MG63 (cell line): Measurements from ENCODE around the gene GUCA1C. TPM values are rescaled to one million over a fixed set of nuclear protein-coding genes. Genes with fewer than 3 reads are reported as not detected.

Source experiments
- DNase-seq: peaks from one replicate; pipeline ENCODE4 v3.0.0-alpha.2; 2020
- H3K27me3 ChIP-seq: fragments of 250-450 bp; sonication (Bioruptor Pico); 2 replicates; pipeline ENCODE4 v1.5.1; 2020; ENCODE audit warnings: mild to moderate bottlenecking, moderate library complexity
- H3K36me3 ChIP-seq: fragments of 250-450 bp; sonication (Bioruptor Pico); 2 replicates; pipeline ENCODE4 v1.5.1; 2020; ENCODE audit warnings: mild to moderate bottlenecking, moderate library complexity
- H3K4me3 ChIP-seq: fragments of 250-450 bp; sonication (Bioruptor Pico); 2 replicates; pipeline ENCODE4 v1.5.1; 2020; ENCODE audit warnings: mild to moderate bottlenecking, moderate library complexity
- H3K9me3 ChIP-seq: fragments of 250-450 bp; sonication (Bioruptor Pico); 2 replicates; pipeline ENCODE4 v1.5.1; 2020; ENCODE audit warnings: mild to moderate bottlenecking, moderate library complexity
- total RNA-seq: library from RNA; depleted of rRNA; stranded (reverse); fragments of >200 nt; shearing (Covaris generic); gene quantifications from 2 replicates; pipeline ENCODE4 v1.2.3, GENCODE V29; 2014; ENCODE audit warnings: low replicate concordance; rRNA removed

The GUCA1C gene, protein sequence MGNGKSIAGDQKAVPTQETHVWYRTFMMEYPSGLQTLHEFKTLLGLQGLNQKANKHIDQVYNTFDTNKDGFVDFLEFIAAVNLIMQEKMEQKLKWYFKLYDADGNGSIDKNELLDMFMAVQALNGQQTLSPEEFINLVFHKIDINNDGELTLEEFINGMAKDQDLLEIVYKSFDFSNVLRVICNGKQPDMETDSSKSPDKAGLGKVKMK
- total RNA-seq = not detected in 2 replicates

DNA sequence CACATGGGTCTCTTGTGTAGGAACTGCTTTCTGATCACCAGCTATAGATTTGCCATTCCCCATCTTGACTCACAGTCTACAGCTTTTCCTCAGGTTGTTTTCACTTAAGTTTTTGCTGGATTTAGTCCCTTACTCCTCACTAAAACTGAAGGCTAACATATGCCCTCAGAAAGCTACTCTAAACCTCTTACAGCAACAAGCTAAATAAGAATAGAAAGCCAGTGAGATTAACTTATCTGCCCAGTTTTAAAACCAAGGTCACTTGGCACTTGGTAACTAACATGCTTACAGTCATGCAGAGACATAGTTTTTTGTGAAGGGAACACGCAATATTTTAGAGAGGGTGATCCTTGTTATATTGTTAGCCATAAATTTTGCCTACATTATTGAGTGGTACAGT is at the start of gene GUCA1C:
TSS of gene GUCA1C (minus strand) at position 180 of the 400 bp plus-strand sequence. CDS start at position 63, 117 bp downstream.
- no peak for DNase-seq
- Histone ChIP-seq H3K27me3 (no peaks in the 10 kb centered on the region; the same call in 1 of the 2 replicates), H3K4me3 (no peak within 1 kb of the TSS), H3K9me3 (no peaks in the 10 kb centered on the region), H3K36me3 (no peaks in the 10 kb centered on the region)

DNA sequence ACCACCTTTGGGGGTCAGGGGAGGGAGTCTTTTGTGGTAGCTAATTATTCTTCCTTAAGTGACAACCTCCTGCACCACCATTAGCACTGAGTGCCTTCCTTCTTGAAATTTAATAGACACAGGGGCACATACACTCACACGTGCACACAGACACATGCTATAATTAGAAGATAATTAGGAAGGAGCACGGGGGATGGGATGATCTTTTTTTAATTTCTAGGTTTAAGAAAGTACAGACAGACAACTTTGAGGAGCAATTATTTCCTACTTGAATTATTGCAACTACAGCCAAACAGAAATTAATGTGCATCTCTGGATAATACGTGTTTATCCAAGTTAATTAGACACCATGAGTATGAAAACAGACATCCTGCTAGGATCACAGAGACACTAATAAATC is 44.8 kb upstream of the GUCA1C start:
- H3K9me3 ChIP-seq = no peaks in the 10 kb centered on the region
- no peak for DNase-seq
- H3K4me3 ChIP-seq = no peak overlapping the region
- peaks cover 2% of the 10 kb centered on the region for H3K27me3 ChIP-seq
- H3K36me3 ChIP-seq = no peaks in the 10 kb centered on the region

DNA sequence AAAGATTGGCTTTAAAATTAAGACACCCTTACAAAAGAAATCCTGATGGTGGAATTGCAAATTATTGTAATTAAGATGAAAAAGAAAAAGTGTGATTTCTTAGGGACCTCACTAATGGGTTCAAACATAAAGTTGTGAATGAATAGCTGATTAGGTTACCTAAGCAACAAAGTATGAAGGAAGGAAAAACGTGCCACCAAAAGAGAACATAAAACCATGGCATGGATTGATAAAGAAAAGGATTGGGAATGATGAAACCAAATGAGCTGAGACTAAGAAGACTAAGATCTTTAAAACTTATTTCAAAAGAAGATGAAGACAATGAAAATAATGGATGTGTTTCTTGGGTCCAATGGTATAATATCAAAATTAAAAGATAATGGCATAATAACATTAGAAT is 32.2 kb upstream of the GUCA1C start:
- H3K36me3 ChIP-seq = no peaks in the 10 kb centered on the region
- no peak for DNase-seq
- H3K27me3 ChIP-seq = peaks cover 8% of the 10 kb centered on the region
- H3K9me3 ChIP-seq = no peaks in the 10 kb centered on the region
- H3K4me3 ChIP-seq = no peak overlapping the region

DNA sequence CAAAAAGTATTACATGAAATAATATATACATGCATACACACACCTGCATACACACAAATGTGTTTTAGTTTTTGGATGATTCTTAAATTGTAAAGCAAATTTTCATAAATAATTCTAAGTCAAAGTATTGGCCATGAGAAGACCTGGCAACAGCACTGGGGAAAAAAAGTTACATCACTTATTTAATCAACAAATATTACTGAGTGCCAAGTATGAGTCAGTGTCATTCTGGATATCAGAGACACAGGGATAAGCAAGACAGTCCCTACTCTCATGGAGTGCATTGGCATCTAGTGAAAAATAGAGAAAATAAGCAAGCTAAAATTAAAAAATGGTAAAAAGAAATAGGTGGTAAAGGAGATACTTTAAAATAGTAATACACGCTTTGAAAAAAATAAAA is 29.4 kb upstream of the GUCA1C start:
- no peak for DNase-seq
- H3K27me3 ChIP-seq = peaks cover 8% of the 10 kb centered on the region
- H3K36me3 ChIP-seq = no peaks in the 10 kb centered on the region
- H3K9me3 ChIP-seq = no peaks in the 10 kb centered on the region
- H3K4me3 ChIP-seq = no peak overlapping the region

DNA sequence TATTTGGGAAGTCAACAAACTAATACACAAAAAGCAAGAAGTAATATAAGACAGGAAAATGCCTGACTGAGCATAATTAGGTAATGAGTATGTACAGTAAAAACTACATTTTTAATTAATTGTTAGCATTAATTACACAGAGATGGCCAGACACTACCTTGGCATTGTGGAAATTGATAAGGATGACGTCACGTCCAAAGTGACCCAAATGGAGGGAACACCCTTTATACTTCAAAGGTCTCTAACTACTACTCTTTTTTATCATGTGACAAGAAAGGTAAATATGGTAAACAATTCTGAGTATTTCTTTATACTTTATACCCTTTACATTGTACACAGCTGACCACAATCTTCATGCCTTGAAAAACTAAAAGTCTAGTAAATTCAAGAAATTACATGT is 22.4 kb upstream of the GUCA1C start:
- Histone ChIP-seq H3K4me3 (no peak overlapping the region), H3K36me3 (no peaks in the 10 kb centered on the region), H3K27me3 (no peaks in the 10 kb centered on the region), H3K9me3 (no peaks in the 10 kb centered on the region)
- DNase-seq = no peak

DNA sequence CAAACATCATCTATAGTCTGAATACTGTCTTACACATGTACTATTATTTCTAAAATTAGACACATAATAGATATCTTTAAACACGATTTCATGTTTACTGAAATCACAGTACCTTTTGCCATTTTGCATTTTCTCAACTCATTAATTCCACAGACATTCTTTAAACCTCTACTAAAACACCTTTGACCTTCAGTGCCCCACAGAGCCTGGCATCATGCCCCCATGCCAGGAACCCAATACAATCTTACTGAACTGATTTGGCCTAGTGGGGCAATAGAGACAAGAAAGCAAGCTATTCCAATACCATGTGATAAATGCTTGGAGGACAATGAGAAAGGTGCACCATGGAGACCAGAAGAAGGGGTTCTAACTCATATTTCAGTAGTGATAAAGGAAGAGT is 19.3 kb upstream of the GUCA1C start:
- H3K9me3 ChIP-seq = no peaks in the 10 kb centered on the region
- no peak overlapping the region for H3K4me3 ChIP-seq
- H3K36me3 ChIP-seq = no peaks in the 10 kb centered on the region
- DNase-seq = no peak
- no peaks in the 10 kb centered on the region for H3K27me3 ChIP-seq

DNA sequence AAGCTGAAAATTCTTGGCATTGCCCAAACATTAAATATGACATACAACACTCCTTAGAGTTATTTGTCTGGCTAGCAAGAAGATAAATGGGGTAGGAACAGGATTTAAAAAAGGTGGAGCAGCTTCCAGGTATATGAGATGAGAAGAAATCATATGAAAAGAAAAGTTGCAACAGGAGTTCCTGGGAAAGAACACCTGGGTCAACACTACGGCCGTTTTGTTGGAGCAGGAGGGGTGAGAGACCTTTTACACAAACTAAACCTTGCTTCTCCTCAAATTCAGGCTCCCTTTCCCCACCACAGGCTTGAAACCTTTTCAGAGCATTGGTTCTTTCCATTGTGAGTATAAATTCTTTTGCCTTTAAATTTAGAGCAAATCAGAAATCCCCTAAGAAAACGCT is 18.8 kb upstream of the GUCA1C start:
- H3K27me3 ChIP-seq = no peaks in the 10 kb centered on the region
- no peaks in the 10 kb centered on the region for H3K36me3 ChIP-seq
- H3K9me3 ChIP-seq = no peaks in the 10 kb centered on the region
- H3K4me3 ChIP-seq = no peak overlapping the region
- no peak for DNase-seq

DNA sequence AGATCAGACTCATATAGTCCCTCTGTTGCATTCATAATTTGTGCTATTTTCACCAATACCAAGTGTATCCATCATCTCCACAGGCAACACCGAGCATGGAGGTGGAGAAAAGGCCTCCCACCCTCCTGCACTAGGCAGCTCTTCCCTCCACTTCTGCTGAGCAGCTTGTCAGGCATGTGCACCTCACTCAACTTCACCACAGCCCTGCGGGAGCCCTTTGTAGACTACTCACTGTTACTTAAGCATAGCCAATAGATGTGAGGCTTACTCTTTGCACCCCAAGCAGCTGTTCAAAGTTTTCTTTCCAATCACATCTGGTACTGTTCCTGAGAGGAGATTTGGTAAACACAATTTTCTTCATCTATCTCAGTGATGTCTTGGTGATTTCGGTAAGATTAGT is 16.9 kb upstream of the GUCA1C start:
- H3K36me3 ChIP-seq = no peaks in the 10 kb centered on the region
- no peak for DNase-seq
- H3K27me3 ChIP-seq = no peaks in the 10 kb centered on the region
- no peak overlapping the region for H3K4me3 ChIP-seq
- no peaks in the 10 kb centered on the region for H3K9me3 ChIP-seq

DNA sequence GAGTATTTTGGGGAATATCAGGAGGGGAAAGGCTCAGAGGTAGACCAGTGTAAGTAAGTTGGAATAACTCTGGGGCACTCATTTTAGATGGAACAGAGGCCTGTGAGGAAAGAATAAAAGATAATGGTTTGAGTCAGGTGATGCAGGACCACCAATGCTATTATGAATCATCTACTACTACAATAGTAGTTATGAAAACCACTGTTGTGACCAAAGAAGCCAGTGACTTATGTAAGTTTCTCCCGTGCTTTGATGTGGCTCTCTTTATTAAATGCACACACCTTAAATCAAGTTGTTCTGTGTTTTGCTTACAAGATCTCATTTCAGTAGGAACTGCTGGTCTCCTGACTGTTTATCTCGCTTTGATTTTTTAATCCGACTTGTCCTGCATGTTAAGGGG is 13.1 kb upstream of the GUCA1C start:
- H3K27me3 ChIP-seq = no peaks in the 10 kb centered on the region
- H3K9me3 ChIP-seq = no peaks in the 10 kb centered on the region
- DNase-seq = no peak
- H3K36me3 ChIP-seq = no peaks in the 10 kb centered on the region
- no peak overlapping the region for H3K4me3 ChIP-seq

DNA sequence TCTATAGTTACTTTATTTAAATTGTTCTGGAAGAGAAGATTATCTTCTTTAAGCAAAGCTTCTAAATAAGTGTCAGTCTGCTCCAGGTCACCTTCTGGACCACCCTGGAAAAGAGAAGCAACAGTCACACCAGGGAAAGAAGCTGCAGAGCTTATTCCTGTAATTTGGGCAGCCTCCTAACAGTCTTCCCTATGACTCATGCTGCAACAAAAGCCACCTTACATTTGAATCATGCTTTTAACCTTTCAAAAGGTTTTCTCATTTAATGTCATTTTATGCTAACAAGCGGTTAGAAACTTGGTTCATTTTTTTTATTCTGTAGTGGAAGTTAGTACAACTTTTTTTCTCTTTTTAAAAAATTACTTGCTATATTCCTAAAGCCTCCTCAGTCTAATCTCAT is 5.3 kb upstream of the GUCA1C start:
- Histone ChIP-seq H3K27me3 (no peaks in the 10 kb centered on the region), H3K9me3 (no peaks in the 10 kb centered on the region), H3K4me3 (no peak overlapping the region), H3K36me3 (no peaks in the 10 kb centered on the region)
- DNase-seq = no peak

DNA sequence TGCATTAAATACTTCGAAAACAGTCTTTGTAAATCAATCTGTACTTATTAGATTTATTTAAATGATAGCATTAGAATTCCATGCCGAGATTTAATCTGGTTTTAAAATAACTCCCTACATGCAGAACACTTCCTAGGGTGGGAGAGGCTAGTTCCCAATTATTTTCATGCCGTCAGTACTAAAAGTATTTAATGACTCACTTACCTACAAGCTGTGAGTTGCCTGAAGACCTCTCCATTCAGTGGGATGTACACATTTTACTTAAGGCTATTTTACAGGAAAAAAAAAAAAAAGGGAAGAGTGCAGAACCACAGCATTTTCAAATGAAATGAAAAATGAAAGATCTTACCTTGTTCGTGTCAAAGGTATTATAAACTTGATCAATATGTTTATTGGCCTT is 469 bp downstream of the GUCA1C start:
- Histone ChIP-seq H3K36me3 (no peaks in the 10 kb centered on the region), H3K4me3 (no peak overlapping the region), H3K27me3 (no peaks in the 10 kb centered on the region; the same call in 1 of the 2 replicates), H3K9me3 (no peaks in the 10 kb centered on the region)
- no peak for DNase-seq

DNA sequence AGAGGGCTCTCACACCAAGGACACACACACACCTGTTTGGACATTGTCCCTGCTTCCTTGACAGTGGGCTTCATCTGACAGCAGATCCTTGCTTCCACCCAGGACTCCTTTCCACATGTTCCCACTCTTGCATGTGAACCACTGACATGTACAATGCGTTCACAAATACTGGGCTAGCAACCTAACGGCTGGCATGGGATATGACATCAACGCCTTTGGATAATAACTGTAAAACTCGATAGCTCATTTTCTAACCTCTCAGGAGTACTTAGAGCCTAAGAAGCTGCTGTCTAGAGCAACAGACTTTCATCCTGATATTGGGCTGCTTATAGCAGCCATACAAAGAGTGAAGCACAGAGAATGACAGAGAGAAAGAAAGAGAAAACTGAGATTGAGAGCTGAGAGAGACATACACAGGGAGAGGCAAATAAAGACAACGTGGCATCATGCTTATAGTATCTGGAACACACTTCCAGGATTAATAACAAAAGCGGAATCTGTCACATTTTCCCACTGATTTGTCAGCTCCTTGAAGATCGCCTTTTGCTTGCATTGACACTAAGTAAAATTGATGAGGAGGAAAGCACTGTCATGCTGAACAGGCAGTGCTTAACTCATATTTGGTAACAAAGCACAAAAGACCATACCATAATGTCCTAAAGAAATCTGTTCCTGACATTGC is 1.7 kb downstream of the GUCA1C start:
- Histone ChIP-seq H3K4me3 (no peak overlapping the region), H3K9me3 (no peaks in the 10 kb centered on the region), H3K36me3 (no peaks in the 10 kb centered on the region), H3K27me3 (no peaks in the 10 kb centered on the region; the same call in 1 of the 2 replicates)
- no peak for DNase-seq

DNA sequence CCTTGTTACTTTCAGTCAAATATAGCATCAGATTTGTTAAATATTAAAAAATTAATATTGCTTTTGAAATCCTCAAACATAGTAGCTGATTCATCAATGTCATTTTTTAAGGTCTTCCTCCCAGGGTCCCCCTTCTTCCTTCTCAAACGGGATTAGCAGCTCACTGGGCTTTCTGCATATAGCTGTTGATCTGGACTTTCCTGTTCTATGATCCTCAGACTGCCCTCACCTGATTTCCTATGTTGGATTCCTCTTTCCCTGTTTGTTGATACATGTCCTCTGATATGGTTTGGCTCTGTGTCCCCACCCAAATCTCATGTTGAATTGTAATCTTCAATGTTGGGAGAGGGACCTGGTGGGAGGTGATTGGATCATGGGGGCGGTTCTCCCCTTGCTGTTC is 5.8 kb downstream of the GUCA1C start:
- no peaks in the 10 kb centered on the region for H3K9me3 ChIP-seq
- no peaks in the 10 kb centered on the region for H3K36me3 ChIP-seq
- H3K4me3 ChIP-seq = no peak overlapping the region
- no peaks in the 10 kb centered on the region; the same call in 1 of the 2 replicates for H3K27me3 ChIP-seq
- DNase-seq = no peak

DNA sequence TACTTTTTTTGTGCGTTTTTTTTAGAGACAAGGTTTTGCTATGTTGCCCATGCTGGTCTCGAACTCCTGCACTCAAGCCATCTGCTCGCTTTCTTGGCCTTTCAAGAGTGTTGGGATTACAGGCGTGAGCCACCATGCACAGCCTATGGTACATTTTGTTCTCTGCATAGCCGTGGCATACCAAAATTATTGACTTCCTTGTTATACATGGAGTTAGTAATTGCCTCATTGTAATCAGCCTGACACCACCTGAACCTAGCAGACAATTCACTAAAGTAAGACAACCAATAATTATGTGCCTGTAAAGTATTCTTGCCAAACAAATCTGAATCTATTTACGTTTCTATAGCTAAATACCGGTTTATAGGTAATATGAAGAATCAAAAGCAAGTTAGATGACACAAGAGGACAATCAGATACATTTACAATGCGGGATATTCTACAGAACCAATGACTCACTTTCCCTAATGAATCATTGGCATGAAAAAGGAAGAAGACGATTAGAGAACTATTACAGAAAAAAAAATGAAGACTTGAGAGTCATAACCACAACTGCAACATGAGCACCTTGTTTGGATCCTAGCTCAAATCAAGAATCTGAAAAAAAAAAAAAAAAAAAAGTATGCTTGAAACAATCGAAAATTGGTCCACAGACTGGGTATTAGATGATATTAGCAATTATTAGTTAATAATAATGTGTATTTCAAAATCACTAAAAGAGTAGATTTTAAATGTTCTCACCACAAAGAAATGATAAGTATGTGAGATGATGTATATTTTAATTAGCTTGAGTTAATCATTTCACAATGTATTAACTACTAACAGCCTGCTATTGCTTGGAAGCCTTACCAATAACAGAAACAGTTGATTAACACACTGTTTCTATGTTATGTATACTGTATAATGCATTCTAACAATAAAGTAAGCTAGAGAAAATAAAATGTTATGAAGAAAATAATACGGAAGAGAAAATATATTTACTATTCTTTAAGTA is 7.1 kb downstream of the GUCA1C start:
- Histone ChIP-seq H3K9me3 (no peaks in the 10 kb centered on the region), H3K4me3 (no peak overlapping the region), H3K36me3 (no peaks in the 10 kb centered on the region), H3K27me3 (no peaks in the 10 kb centered on the region)
- DNase-seq = no peak

DNA sequence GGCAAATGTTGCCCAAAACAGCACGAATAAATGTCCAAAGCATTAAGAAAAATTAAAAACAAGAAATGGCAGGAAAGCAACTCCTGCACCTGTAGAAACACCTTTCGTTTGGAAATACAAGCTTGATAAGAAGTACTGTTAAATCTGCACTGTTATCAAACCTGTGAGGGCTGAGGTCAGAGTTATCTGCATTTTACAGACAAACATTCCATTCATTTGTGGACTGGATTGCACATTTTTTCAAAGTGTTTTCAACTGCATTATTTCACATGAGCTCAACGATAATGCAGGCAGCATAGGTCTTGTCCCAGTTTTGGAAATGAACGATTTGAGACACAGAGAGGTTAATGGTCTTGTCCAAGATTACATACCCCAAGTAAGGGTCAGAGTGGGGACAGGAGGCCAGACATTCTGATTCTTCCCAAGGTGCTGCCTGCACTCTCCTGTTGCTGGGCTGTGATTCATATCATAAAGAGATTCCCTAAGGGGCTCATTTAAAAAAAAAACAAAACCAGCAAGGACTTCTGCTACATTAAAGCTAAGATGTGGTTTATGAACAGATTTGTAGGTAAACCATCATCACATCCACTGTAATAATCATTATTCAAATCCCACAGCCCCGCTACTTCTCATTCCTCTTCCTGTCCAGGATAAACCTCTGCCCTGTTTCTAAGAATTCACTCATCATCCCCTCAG is 13.0 kb downstream of the GUCA1C start:
- Histone ChIP-seq H3K36me3 (no peaks in the 10 kb centered on the region), H3K4me3 (no peak overlapping the region), H3K27me3 (no peaks in the 10 kb centered on the region), H3K9me3 (no peaks in the 10 kb centered on the region)
- no peak for DNase-seq

DNA sequence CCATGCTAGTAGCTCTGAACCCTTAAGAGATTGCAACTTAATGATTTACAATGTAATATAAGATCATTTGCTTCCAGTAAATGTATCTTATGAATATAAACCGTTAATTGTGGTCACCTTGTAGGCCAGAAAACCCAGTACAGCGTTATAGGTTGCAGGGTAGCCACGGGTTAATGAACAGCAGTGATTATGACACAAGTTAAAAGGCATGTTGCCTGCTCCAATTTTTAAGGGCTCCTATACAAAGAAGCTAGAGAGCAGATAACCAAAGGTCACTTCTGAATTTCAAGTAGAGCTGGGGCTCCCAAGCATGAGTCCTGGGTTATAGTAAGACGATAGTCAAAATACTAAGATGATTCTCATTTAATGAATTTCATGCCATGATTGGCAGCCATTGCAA is 13.5 kb downstream of the GUCA1C start:
- DNase-seq = no peak
- no peaks in the 10 kb centered on the region for H3K9me3 ChIP-seq
- no peaks in the 10 kb centered on the region for H3K27me3 ChIP-seq
- no peaks in the 10 kb centered on the region for H3K36me3 ChIP-seq
- H3K4me3 ChIP-seq = no peak overlapping the region
